SK-N-SH (cell line): ENCODE data around the gene DNAH1. TPM values are rescaled to one million over a fixed set of nuclear protein-coding genes. Genes with fewer than 3 reads are reported as not detected.

Experiments
- CTCF ChIA-PET: fragments of 300-600, 350-600 bp; formaldehyde crosslinking; extraction: SDS; loops from one replicate; lab custom pipeline; 2021; lab: Yijun Ruan, JAX
- POLR2A ChIA-PET: fragments of 350-600 bp; sonication (Branson Sonifier 250); formaldehyde crosslinking; extraction: SDS; loops from one replicate; lab custom pipeline; 2020; ENCODE audit warnings: antibody characterized with exemption, inconsistent platforms; lab: Yijun Ruan, JAX
- DNase-seq: peaks from one replicate; pipeline ENCODE4 v3.0.0; 2012
- H2AFZ ChIP-seq: fragments of 200-600 bp; sonication (generic); 2 replicates; pipeline ENCODE4 v1.8.1; 2016; ENCODE audit warnings: antibody characterized with exemption, mild to moderate bottlenecking, low read depth
- H3F3A ChIP-seq: fragments of 200-600 bp; sonication (generic); replicated peaks from 2 replicates; pipeline ENCODE3; 2016; ENCODE audit warnings: antibody characterized with exemption, mild to moderate bottlenecking; ENCODE audit not compliant: insufficient read depth
- H3K27ac ChIP-seq, 2 experiments: fragments of 200-500 bp in 1 of 2; fragments of 200-600 bp in 1 of 2; sonication (Bioruptor generic) in 1 of 2; sonication (generic), shearing (Covaris generic) in 1 of 2; 2 replicates each; pipeline versions ENCODE4 v1.5.1 to v1.6.1; 2014 to 2016; ENCODE audit warnings: low read depth in 2 of 2, inconsistent platforms in 1 of 2, low read length in 1 of 2, mild to moderate bottlenecking in 1 of 2, mixed read lengths in 1 of 2
- H3K27me3 ChIP-seq: fragments of 200-600 bp; sonication (generic), shearing (Covaris generic); 2 replicates; pipeline ENCODE4 v1.6.1; 2016; ENCODE audit warnings: mixed run types; ENCODE audit not compliant: insufficient read depth
- H3K36me3 ChIP-seq, 2 experiments: fragments of 200-500 bp in 1 of 2; fragments of 200-600 bp in 1 of 2; sonication (Bioruptor generic) in 1 of 2; sonication (generic) in 1 of 2; replicated peaks in 1 of 2; 2 replicates each; pipeline versions ENCODE3 to v1.5.1; 2014 to 2016; ENCODE audit warnings: low read length in 1 of 2, mild to moderate bottlenecking in 1 of 2; ENCODE audit not compliant: insufficient read depth in 2 of 2, control insufficient read depth in 1 of 2
- H3K4me1 ChIP-seq, 2 experiments: fragments of 200-500 bp in 1 of 2; fragments of 200-600 bp in 1 of 2; sonication (Bioruptor generic) in 1 of 2; sonication (generic), shearing (Covaris generic) in 1 of 2; 2 replicates each; pipeline versions ENCODE4 v1.5.1 to v1.6.1; 2014 to 2016; ENCODE audit warnings: low read depth in 1 of 2, low read length in 1 of 2, mixed run types in 1 of 2; ENCODE audit not compliant: insufficient read depth in 2 of 2, control insufficient read depth in 1 of 2
- H3K4me2 ChIP-seq: fragments of 200-600 bp; sonication (generic), shearing (Covaris generic); 2 replicates; pipeline ENCODE4 v1.6.1; 2017; ENCODE audit warnings: mixed run types
- H3K4me3 ChIP-seq, 2 experiments: fragments of 200-500 bp in 1 of 2; fragments of 200-600 bp in 1 of 2; sonication (Bioruptor generic) in 1 of 2; sonication (generic), shearing (Covaris generic) in 1 of 2; 2 replicates each; pipeline versions ENCODE4 v1.5.1 to v1.8.1; 2014 to 2016; ENCODE audit warnings: low read depth in 2 of 2, inconsistent platforms in 1 of 2, low read length in 1 of 2, mild to moderate bottlenecking in 1 of 2, mixed read lengths in 1 of 2, moderate library complexity in 1 of 2
- H3K79me2 ChIP-seq: fragments of 200-600 bp; sonication (generic); 2 replicates; pipeline ENCODE4 v1.8.1; 2017; ENCODE audit warnings: mild to moderate bottlenecking; ENCODE audit not compliant: insufficient read depth
- H3K9ac ChIP-seq: fragments of 200-600 bp; sonication (generic); 2 replicates; pipeline ENCODE4 v1.6.1; 2017; ENCODE audit warnings: mixed run types
- H3K9me2 ChIP-seq: fragments of 200-600 bp; sonication (generic); 2 replicates; pipeline ENCODE4 v1.6.1; 2017; ENCODE audit warnings: mixed run types
- H3K9me3 ChIP-seq: fragments of 200-600 bp; sonication (generic); 2 replicates; pipeline ENCODE4 v1.6.1; 2017; ENCODE audit warnings: mixed run types, mild to moderate bottlenecking, moderate library complexity
- H4K20me1 ChIP-seq: fragments of 200-600 bp; sonication (generic); 2 replicates; pipeline ENCODE4 v1.6.1; 2017; ENCODE audit warnings: mild to moderate bottlenecking, mixed run types; ENCODE audit not compliant: insufficient read depth
- CHD2 ChIP-seq: fragments of 150-350 bp; IDR thresholded peaks from 2 replicates; pipeline ENCODE4 v1.6.1; 2018; ENCODE audit warnings: low read length; ENCODE audit not compliant: partially characterized antibody
- EP300 ChIP-seq, 2 experiments: IDR thresholded peaks; 2 replicates each; pipeline versions ENCODE4 v1.4.0 to v1.6.1; 2012; ENCODE audit warnings: borderline replicate concordance in 1 of 2, low read depth in 1 of 2, low read length in 1 of 2
- EZH2phosphoT487 ChIP-seq: fragments of 200-600 bp; sonication (generic); IDR thresholded peaks from 2 replicates; pipeline ENCODE4 v1.6.1; 2017; ENCODE audit warnings: low read depth, mixed run types, mild to moderate bottlenecking, antibody characterized with exemption, moderate library complexity, borderline replicate concordance
- GATA2 ChIP-seq: sonication (generic); formaldehyde crosslinking; IDR thresholded peaks from 2 replicates; pipeline ENCODE4 v1.5.0; 2020; ENCODE audit warnings: mild to moderate bottlenecking, missing genetic modification reagents
- JUND ChIP-seq: IDR thresholded peaks from 2 replicates; pipeline ENCODE4 v1.4.0; 2012
- MXI1 ChIP-seq: IDR thresholded peaks from 2 replicates; pipeline ENCODE4 v1.6.1; 2012; ENCODE audit warnings: mild to moderate bottlenecking, low read depth, low read length, improper control_type of control experiment
- NFIC ChIP-seq: IDR thresholded peaks from 2 replicates; pipeline ENCODE4 v1.4.0; 2012; ENCODE audit warnings: borderline replicate concordance
- RCOR1 ChIP-seq: fragments of 150-350 bp; IDR thresholded peaks from 2 replicates; pipeline ENCODE4 v1.6.1; 2017; ENCODE audit warnings: antibody characterized with exemption, low read length
- RXRA ChIP-seq: IDR thresholded peaks from 2 replicates; pipeline ENCODE4 v1.4.0; 2012; ENCODE audit warnings: low read depth, mild to moderate bottlenecking, borderline replicate concordance
- TAF1 ChIP-seq: IDR thresholded peaks from 2 replicates; pipeline ENCODE4 v1.6.1; 2012; ENCODE audit warnings: low read depth, mild to moderate bottlenecking, low read length, moderate library complexity, borderline replicate concordance
- TCF12 ChIP-seq: IDR thresholded peaks from 2 replicates; pipeline ENCODE4 v1.4.0; 2012
- USF2 ChIP-seq: fragments of 150-350 bp; IDR thresholded peaks from 2 replicates; pipeline ENCODE4 v1.6.1; 2017; ENCODE audit warnings: antibody characterized with exemption, low read length, low read depth, borderline replicate concordance
- YY1 ChIP-seq: IDR thresholded peaks from 2 replicates; pipeline ENCODE4 v1.4.0; 2012; ENCODE audit warnings: low read depth, mild to moderate bottlenecking
- WGBS: methylation state at CpG from one replicate; pipeline ENCODE4 v1.1.6; 2017; ENCODE audit warnings: low lambda C conversion rate; 5-methylcytosine and 5-hydroxymethylcytosine counted together
- polyA plus RNA-seq, 3 experiments: library from polyadenylated mRNA; depleted of rRNA; stranded (reverse); fragments of >200 nt; gene quantifications; 2 replicates each; pipeline ENCODE4 v1.2.3, GENCODE V29; 2012
- TF ChIP-seq, protein P1 (sequence below): fragments of 150-350 bp; IDR thresholded peaks from 2 replicates; pipeline ENCODE4 v1.6.1; 2016; ENCODE audit warnings: mild to moderate bottlenecking, low read depth, low read length
- TF ChIP-seq, protein P2 (sequence below): IDR thresholded peaks from 2 replicates; pipeline ENCODE4 v1.4.0; 2012; ENCODE audit warnings: low read depth, borderline replicate concordance
- TF ChIP-seq, protein P3 (sequence below): IDR thresholded peaks from 2 replicates; pipeline ENCODE4 v1.4.0; 2012; ENCODE audit warnings: low read depth, borderline replicate concordance
- TF ChIP-seq, protein P4 (sequence below): IDR thresholded peaks from 2 replicates; pipeline ENCODE4 v1.6.1; 2012; ENCODE audit warnings: mild to moderate bottlenecking, low read depth, low read length, moderate library complexity

The DNAH1 gene
- polyA plus RNA-seq, 1 of the 3 experiments (the other 2 are of a cell fraction), result 5.1 TPM

DNA sequence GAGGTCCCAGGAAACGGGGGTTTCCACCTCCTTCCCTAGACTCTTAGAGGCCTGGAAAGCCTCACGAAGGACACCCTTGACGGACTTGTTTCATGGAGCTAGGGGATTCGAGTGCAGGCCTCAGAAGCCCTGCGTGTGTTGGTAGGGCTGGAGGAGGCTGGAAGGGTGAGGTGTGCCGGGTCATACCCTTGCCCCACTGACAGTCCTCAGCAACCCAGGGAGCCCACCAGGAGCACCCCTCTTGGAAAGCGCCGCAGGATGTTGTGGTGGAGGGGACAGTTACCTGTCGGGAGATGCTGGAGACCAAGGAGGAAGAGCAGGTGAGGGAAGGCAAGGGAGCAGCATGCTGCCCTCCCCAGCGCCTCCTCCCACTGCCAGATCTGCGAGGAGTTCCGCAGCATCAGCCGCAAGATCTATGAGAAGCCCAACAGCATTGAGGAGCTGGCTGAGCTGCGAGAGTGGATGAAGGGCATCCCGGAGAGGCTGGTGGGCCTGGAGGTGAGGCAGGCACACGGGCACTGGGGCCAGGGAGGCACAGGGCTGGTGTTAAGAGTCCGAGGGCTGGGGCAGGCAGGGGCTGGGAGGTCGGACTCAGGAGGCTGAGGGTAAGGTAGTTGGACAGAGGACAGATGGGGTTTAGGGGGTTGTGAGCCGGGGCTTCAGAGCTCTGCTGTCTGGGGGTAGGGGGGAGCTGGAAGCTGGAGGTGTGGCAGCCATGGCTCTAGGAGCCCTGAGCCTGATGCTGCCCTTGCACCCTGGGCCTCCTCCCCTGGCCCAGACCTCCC is 33.7 kb downstream of the DNAH1 start:
- no peak overlapping the region for H3K9ac ChIP-seq
- no peaks in the 10 kb centered on the region for H3K9me2 ChIP-seq
- H3K4me1 ChIP-seq, result no peaks in the 10 kb centered on the region; a peak in 1 of 4 replicates
- H3K4me3 ChIP-seq, result no peak overlapping the region
- POLR2A ChIA-PET, result no interaction called here
- H3K27ac ChIP-seq, result no peak overlapping the region
- CTCF ChIA-PET, result interaction anchor here (1.2 to 32.8 kb wide), 5 partner anchors 10 to 130 kb away, joined by 3 to 504 read pairs (median 14); partner anchors contain the start of gene GLYCTK
- no peak overlapping the region for H3K4me2 ChIP-seq
- no peak for TF ChIP-seq RXRA
- no peak for TF ChIP-seq MXI1
- no peak for TF ChIP-seq EP300 (IDR thresholded peaks at IDR 0.05; ENCODE audit: borderline replicate concordance in 1 of 2, low read depth in 1 of 2, low read length in 1 of 2)
- no peak for TF ChIP-seq USF2
- TF ChIP-seq NFIC, result no peak
- no peak for TF ChIP-seq JUND
- no peak for TF ChIP-seq CHD2
- TF ChIP-seq, protein P1, sequence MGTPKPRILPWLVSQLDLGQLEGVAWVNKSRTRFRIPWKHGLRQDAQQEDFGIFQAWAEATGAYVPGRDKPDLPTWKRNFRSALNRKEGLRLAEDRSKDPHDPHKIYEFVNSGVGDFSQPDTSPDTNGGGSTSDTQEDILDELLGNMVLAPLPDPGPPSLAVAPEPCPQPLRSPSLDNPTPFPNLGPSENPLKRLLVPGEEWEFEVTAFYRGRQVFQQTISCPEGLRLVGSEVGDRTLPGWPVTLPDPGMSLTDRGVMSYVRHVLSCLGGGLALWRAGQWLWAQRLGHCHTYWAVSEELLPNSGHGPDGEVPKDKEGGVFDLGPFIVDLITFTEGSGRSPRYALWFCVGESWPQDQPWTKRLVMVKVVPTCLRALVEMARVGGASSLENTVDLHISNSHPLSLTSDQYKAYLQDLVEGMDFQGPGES, result no peak
- no peak for TF ChIP-seq RCOR1
- TF ChIP-seq TAF1, result no peak
- TF ChIP-seq, protein P2, sequence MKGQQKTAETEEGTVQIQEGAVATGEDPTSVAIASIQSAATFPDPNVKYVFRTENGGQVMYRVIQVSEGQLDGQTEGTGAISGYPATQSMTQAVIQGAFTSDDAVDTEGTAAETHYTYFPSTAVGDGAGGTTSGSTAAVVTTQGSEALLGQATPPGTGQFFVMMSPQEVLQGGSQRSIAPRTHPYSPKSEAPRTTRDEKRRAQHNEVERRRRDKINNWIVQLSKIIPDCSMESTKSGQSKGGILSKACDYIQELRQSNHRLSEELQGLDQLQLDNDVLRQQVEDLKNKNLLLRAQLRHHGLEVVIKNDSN, result no peak
- no peak for TF ChIP-seq EZH2phosphoT487
- no peak for TF ChIP-seq TCF12
- no peak for TF ChIP-seq YY1
- no peaks in the 10 kb centered on the region for H3K79me2 ChIP-seq
- no peaks in the 10 kb centered on the region for H3F3A ChIP-seq
- H3K27me3 ChIP-seq, result no peaks in the 10 kb centered on the region
- H2AFZ ChIP-seq, result no peak overlapping the region
- no peaks in the 10 kb centered on the region for H4K20me1 ChIP-seq
- WGBS, result 80% methylated on average over 12 of the region's 19 CpGs
- H3K9me3 ChIP-seq, result no peaks in the 10 kb centered on the region
- no peaks in the 10 kb centered on the region for H3K36me3 ChIP-seq
- DNase-seq, result no peak

DNA sequence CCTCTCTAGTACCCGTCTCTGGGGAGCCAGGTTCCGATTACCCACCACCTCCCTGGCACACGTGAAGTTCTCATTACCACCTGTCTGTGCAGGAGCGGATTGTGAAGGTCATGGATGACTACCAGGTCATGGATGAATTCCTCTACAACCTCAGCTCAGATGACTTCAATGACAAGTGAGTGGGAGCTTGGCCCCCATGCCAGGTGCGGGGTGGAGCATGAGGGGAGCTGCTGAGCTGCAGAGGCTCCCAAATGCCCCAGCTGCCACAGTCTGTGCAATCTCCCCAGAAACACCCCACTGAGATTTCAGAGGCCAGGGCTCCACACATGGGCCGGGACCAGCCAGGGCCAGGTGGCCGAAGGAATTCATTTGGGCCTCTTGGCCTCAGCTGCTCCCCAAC is 34.3 kb downstream of the DNAH1 start:
- Histone ChIP-seq H3K9me2 (no peaks in the 10 kb centered on the region), H2AFZ (no peak overlapping the region), H3K36me3 (no peaks in the 10 kb centered on the region), H3K9ac (no peak overlapping the region), H3K79me2 (no peaks in the 10 kb centered on the region), H3K4me2 (no peak overlapping the region), H3K4me1 (no peaks in the 10 kb centered on the region; a peak in 1 of 4 replicates), H3F3A (no peaks in the 10 kb centered on the region), H3K27me3 (no peaks in the 10 kb centered on the region), H3K9me3 (no peaks in the 10 kb centered on the region), H3K4me3 (no peak overlapping the region), H3K27ac (no peak overlapping the region), H4K20me1 (no peaks in the 10 kb centered on the region)
- 84% methylated on average over 7 of the region's 7 CpGs for WGBS
- POLR2A ChIA-PET, result no interaction called here
- no peak for DNase-seq
- CTCF ChIA-PET, result interaction anchor here (1.2 to 32.8 kb wide), 5 partner anchors 10 to 130 kb away, joined by 3 to 504 read pairs (median 14); partner anchors contain the start of gene GLYCTK
- TF ChIP-seq GATA2 (no peak), YY1 (no peak)
- TF ChIP-seq, protein P3, sequence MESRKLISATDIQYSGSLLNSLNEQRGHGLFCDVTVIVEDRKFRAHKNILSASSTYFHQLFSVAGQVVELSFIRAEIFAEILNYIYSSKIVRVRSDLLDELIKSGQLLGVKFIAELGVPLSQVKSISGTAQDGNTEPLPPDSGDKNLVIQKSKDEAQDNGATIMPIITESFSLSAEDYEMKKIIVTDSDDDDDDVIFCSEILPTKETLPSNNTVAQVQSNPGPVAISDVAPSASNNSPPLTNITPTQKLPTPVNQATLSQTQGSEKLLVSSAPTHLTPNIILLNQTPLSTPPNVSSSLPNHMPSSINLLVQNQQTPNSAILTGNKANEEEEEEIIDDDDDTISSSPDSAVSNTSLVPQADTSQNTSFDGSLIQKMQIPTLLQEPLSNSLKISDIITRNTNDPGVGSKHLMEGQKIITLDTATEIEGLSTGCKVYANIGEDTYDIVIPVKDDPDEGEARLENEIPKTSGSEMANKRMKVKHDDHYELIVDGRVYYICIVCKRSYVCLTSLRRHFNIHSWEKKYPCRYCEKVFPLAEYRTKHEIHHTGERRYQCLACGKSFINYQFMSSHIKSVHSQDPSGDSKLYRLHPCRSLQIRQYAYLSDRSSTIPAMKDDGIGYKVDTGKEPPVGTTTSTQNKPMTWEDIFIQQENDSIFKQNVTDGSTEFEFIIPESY, result no peak
- TF ChIP-seq, protein P4, sequence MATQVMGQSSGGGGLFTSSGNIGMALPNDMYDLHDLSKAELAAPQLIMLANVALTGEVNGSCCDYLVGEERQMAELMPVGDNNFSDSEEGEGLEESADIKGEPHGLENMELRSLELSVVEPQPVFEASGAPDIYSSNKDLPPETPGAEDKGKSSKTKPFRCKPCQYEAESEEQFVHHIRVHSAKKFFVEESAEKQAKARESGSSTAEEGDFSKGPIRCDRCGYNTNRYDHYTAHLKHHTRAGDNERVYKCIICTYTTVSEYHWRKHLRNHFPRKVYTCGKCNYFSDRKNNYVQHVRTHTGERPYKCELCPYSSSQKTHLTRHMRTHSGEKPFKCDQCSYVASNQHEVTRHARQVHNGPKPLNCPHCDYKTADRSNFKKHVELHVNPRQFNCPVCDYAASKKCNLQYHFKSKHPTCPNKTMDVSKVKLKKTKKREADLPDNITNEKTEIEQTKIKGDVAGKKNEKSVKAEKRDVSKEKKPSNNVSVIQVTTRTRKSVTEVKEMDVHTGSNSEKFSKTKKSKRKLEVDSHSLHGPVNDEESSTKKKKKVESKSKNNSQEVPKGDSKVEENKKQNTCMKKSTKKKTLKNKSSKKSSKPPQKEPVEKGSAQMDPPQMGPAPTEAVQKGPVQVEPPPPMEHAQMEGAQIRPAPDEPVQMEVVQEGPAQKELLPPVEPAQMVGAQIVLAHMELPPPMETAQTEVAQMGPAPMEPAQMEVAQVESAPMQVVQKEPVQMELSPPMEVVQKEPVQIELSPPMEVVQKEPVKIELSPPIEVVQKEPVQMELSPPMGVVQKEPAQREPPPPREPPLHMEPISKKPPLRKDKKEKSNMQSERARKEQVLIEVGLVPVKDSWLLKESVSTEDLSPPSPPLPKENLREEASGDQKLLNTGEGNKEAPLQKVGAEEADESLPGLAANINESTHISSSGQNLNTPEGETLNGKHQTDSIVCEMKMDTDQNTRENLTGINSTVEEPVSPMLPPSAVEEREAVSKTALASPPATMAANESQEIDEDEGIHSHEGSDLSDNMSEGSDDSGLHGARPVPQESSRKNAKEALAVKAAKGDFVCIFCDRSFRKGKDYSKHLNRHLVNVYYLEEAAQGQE, result no peak
